Mucosa of rectum (tissue), 2 donors: ENCODE data around the gene MRAS.
A peak's percentile ranks its signal among the peaks of the same experiment; 100 is the strongest.

Source experiments
- H3K27ac ChIP-seq, 2 donors: one replicate each; pipeline ENCODE4 v1.7.0; 2013; ENCODE audit warnings: inconsistent platforms in 2 of 2, low read depth in 2 of 2, low read length in 2 of 2
- H3K27me3 ChIP-seq, 2 donors: one replicate each; pipeline ENCODE4 v1.7.0; 2013; ENCODE audit warnings: low read length in 2 of 2; ENCODE audit not compliant: control insufficient read depth in 2 of 2, insufficient read depth in 2 of 2
- H3K36me3 ChIP-seq, 2 donors: one replicate each; pipeline ENCODE4 v1.7.0; 2013; ENCODE audit warnings: low read length in 2 of 2; ENCODE audit not compliant: control insufficient read depth in 2 of 2, insufficient read depth in 2 of 2
- H3K4me1 ChIP-seq, 2 donors: one replicate each; pipeline ENCODE4 v1.7.0; 2013; ENCODE audit warnings: low read length in 2 of 2, mild to moderate bottlenecking in 1 of 2; ENCODE audit not compliant: control insufficient read depth in 2 of 2, insufficient read depth in 2 of 2
- H3K4me3 ChIP-seq, 2 donors: one replicate each; pipeline ENCODE4 v1.7.0; 2013; ENCODE audit warnings: low read length in 2 of 2
- H3K9ac ChIP-seq, 2 donors: one replicate each; pipeline ENCODE4 v1.7.0; 2013; ENCODE audit warnings: low read length in 2 of 2, low read depth in 1 of 2, mild to moderate bottlenecking in 1 of 2
- H3K9me3 ChIP-seq, 2 donors: one replicate each; pipeline ENCODE4 v1.7.0; 2013; ENCODE audit warnings: low read length in 2 of 2; ENCODE audit not compliant: control insufficient read depth in 2 of 2
- donor health status: healthy.
- donor health status: Normal muscosa, but diverticular disease.

MRAS gene

DNA sequence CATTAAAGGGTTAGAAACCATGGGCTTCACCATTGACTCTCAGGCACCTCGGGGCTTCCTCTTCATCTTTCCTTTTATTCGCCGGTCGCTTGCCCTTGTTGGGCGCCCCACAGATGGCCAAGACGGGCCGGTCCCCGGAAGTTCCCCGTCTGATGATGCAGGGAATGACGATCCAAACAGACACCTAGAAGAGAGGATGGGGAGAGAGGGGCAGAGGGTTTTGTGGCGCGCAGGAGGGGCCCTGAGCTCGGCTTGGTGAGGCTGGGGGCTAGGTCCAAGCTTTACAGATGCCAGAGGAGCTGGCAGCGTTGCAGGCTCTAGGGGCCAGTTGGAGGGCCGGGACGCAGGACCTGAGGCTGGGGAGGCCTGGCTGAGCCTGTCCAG, 85.5 kb downstream of the MRAS start:
- H3K4me1 ChIP-seq = peaks cover 4 to 8% of the 10 kb centered on the region in 2 donors
- H3K27ac ChIP-seq = no peak overlapping the region
- no peaks in the 10 kb centered on the region for H3K36me3 ChIP-seq
- peaks cover 14 to 28% of the 10 kb centered on the region in 2 donors for H3K27me3 ChIP-seq
- no peak overlapping the region for H3K9ac ChIP-seq
- peak overlapping the region; percentile 44 to 65 for H3K4me3 ChIP-seq
- no peaks in the 10 kb centered on the region for H3K9me3 ChIP-seq

GRCh38 chr3:138434276-138434874, 86.0 kb downstream of the MRAS start, which contains the start of gene ESYT3:
ESYT3 (plus strand) TSS chr3:138434616; CDS start chr3:138434799, 183 bp downstream.
- Histone ChIP-seq H3K27ac (no peak within 1 kb of the TSS), H3K36me3 (no peaks in the 10 kb centered on the region), H3K9ac (peak within 1 kb of the TSS in 1 of 2 donors; percentile 36), H3K9me3 (no peaks in the 10 kb centered on the region), H3K4me1 (peaks cover 4 to 8% of the 10 kb centered on the region in 2 donors), H3K27me3 (peaks cover 14 to 28% of the 10 kb centered on the region in 2 donors), H3K4me3 (peak within 1 kb of the TSS; percentile 54 to 65)

DNA sequence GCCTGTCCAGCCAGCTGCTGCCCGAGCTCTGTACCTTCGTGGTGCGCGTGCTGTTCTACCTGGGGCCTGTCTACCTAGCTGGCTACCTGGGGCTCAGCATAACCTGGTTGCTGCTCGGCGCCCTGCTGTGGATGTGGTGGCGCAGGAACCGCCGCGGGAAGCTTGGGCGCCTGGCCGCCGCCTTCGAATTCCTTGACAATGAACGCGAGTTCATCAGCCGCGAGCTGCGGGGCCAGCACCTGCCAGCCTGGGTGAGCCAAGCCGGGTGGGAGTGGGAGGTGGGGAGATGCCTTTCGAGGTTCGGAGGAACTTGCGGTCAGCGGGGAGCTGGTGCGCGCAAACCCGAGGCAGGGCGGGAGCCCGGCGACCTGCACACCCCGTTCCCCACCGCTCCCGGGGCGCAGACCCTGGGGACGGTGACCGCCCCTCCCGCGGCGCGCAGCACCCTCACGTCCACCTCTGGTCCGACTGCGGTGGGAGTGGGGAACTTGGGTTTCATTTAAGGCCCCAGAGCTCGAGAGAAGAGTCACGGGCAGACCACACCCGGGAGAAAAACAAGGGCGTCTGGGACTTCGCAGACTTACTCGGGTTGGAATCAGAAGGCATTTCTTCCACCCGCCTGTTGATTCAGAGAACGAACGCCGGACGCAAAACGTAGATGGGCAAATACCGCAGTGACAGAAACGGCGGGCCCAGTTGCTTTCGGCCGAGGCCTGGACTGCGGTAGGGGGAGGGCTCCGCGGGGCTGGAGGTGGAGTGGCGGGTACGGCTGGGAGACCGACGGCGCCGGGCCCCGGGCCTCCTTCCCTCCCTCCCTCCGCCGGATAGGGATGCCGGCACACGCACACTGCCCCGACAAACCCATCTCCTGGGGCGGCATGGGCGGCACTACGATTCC, 86.7 kb downstream of the MRAS start:
- H3K27ac ChIP-seq = no peak overlapping the region

GRCh38 chr3:138435840-138436239, 87.5 kb downstream of the MRAS start:
- Histone ChIP-seq H3K27ac (no peak overlapping the region), H3K9ac (no peak overlapping the region), H3K4me3 (no peak overlapping the region), H3K36me3 (no peaks in the 10 kb centered on the region), H3K27me3 (peaks cover 14 to 28% of the 10 kb centered on the region in 2 donors), H3K4me1 (peaks cover 4 to 8% of the 10 kb centered on the region in 2 donors), H3K9me3 (no peaks in the 10 kb centered on the region)

More for the DNA sequence above, 86.7 kb downstream of the MRAS start:
- H3K36me3 ChIP-seq = no peaks in the 10 kb centered on the region
- peaks cover 4 to 8% of the 10 kb centered on the region in 2 donors for H3K4me1 ChIP-seq
- H3K9ac ChIP-seq = peak overlapping the region in 1 of 2 donors; percentile 36
- H3K4me3 ChIP-seq = peak overlapping the region; percentile 54 to 65
- H3K27me3 ChIP-seq = peaks cover 14 to 28% of the 10 kb centered on the region in 2 donors
- H3K9me3 ChIP-seq = no peaks in the 10 kb centered on the region

GRCh38 chr3:138437281-138437680, 88.9 kb downstream of the MRAS start:
- H3K9ac ChIP-seq = no peak overlapping the region
- H3K27ac ChIP-seq = no peak overlapping the region
- no peak overlapping the region for H3K4me3 ChIP-seq
- no peaks in the 10 kb centered on the region for H3K9me3 ChIP-seq
- H3K36me3 ChIP-seq = no peaks in the 10 kb centered on the region
- peaks cover 4 to 8% of the 10 kb centered on the region in 2 donors for H3K4me1 ChIP-seq
- peaks cover 14 to 28% of the 10 kb centered on the region in 2 donors for H3K27me3 ChIP-seq

DNA sequence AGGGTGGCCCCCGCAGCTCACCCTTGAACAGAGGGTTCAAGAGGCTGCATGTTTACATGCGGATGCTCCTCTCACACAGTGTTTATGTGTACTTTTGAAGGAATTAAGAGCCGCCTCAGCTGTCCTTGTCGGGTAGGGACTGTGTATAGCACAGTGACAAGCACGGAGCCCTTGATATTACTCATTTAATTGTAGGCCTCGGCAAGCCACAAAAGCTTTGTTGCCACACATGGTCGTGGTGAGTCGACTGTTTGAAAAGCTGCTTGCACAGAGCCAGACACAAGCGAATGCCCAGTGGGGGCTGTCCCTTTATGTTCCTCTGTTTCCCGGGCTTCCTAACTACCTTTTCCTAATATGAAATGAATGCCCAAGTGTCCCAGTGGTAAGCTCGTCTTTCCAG, 90.5 kb downstream of the MRAS start:
- Histone ChIP-seq H3K4me1 (peaks cover 4 to 8% of the 10 kb centered on the region in 2 donors), H3K4me3 (no peak overlapping the region), H3K27ac (no peak overlapping the region), H3K36me3 (no peaks in the 10 kb centered on the region), H3K9ac (no peak overlapping the region), H3K27me3 (peaks cover 9 to 23% of the 10 kb centered on the region in 2 donors), H3K9me3 (no peaks in the 10 kb centered on the region)

- H3K9me3 ChIP-seq = no peaks in the 10 kb centered on the region
- peaks cover 9 to 23% of the 10 kb centered on the region in 2 donors for H3K27me3 ChIP-seq
- H3K9ac ChIP-seq = no peak overlapping the region
- no peak overlapping the region for H3K27ac ChIP-seq
- H3K4me3 ChIP-seq = no peak overlapping the region
- H3K4me1 ChIP-seq = peaks cover 4 to 6% of the 10 kb centered on the region in 2 donors
- H3K36me3 ChIP-seq = no peaks in the 10 kb centered on the region
Measured at GRCh38 chr3:138439646-138440045, 91.3 kb downstream of the MRAS start.

- no peaks in the 10 kb centered on the region for H3K36me3 ChIP-seq
- no peak overlapping the region for H3K27ac ChIP-seq
- no peak overlapping the region for H3K9ac ChIP-seq
- peaks cover under 1 to 1% of the 10 kb centered on the region in 2 donors for H3K4me1 ChIP-seq
- no peak overlapping the region for H3K4me3 ChIP-seq
- no peaks in the 10 kb centered on the region for H3K9me3 ChIP-seq
- peaks cover 9 to 19% of the 10 kb centered on the region in 2 donors for H3K27me3 ChIP-seq
Measured at GRCh38 chr3:138440121-138440521, 91.7 kb downstream of the MRAS start.

DNA sequence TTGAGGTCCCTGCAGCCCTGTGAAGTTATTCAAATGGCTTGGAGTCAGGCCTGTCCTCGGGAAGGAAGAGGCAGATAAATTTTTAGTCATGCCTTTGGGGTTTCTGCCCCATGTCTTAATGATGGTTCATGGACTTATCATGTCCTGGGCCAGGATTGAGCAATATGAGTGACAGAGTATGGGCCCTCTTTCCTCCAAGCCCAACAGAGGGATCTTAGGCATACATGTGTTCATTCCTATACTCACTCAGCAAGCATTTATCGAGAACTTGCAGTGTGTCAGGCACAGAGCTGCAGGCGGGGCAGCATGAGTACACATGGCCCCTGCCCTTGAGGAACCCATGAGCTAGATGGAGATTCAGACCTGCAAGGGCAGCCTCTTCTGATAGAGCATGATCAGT, 92.2 kb downstream of the MRAS start:
- Histone ChIP-seq H3K4me3 (no peak overlapping the region), H3K9me3 (no peaks in the 10 kb centered on the region), H3K27me3 (peaks cover 8 to 14% of the 10 kb centered on the region in 2 donors), H3K9ac (no peak overlapping the region), H3K4me1 (no peaks in the 10 kb centered on the region), H3K27ac (no peak overlapping the region), H3K36me3 (no peaks in the 10 kb centered on the region)

- H3K36me3 ChIP-seq = no peaks in the 10 kb centered on the region
- H3K27ac ChIP-seq = no peak overlapping the region
- H3K4me3 ChIP-seq = no peak overlapping the region
- no peaks in the 10 kb centered on the region for H3K9me3 ChIP-seq
- peaks cover 7 to 8% of the 10 kb centered on the region in 2 donors for H3K27me3 ChIP-seq
- H3K4me1 ChIP-seq = no peaks in the 10 kb centered on the region
- H3K9ac ChIP-seq = no peak overlapping the region
Measured at GRCh38 chr3:138441256-138441655, 92.9 kb downstream of the MRAS start.
